ENCODE data around the gene SLC5A5.

DNA sequence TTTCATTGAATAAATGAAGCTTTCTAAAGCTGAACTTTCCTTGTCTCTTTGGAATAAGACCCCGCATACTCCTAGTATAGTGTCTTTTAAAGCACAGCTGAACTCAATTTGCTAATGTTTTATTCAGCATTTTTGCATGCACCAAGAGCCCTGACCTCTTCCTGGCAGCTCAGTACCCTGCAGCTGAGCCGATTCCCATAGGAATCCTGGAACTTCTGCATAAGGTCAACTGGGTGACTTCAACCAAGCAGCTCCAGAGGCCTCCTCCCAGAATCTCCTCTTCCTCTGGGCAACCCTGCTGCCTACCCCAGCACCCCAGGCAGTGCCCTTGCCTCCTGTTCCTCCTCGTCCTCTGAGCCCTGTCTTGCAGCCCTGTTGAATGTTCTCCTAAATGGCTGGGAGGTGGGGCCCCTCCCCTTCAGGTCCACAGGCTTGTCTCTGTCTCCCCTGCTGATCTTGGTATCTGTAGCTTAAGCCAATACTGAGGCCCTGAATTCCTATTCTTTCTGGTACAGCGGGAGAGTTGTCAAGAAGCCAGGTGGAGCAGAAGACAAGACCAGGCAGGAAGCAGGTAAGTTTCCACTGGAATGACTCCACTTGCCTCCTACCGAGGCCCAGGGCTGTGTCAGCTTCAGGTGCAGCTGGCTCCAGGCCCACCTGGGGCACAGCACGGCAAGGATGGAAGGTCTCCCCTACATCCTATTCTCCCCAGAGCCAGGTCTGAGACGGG lies 37.4 kb downstream of the SLC5A5 start:
- TF ChIP-seq, protein P1, sequence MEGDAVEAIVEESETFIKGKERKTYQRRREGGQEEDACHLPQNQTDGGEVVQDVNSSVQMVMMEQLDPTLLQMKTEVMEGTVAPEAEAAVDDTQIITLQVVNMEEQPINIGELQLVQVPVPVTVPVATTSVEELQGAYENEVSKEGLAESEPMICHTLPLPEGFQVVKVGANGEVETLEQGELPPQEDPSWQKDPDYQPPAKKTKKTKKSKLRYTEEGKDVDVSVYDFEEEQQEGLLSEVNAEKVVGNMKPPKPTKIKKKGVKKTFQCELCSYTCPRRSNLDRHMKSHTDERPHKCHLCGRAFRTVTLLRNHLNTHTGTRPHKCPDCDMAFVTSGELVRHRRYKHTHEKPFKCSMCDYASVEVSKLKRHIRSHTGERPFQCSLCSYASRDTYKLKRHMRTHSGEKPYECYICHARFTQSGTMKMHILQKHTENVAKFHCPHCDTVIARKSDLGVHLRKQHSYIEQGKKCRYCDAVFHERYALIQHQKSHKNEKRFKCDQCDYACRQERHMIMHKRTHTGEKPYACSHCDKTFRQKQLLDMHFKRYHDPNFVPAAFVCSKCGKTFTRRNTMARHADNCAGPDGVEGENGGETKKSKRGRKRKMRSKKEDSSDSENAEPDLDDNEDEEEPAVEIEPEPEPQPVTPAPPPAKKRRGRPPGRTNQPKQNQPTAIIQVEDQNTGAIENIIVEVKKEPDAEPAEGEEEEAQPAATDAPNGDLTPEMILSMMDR (IDR thresholded peaks at IDR 0.05): no peak
- no peak for TF ChIP-seq POLR2A (IDR thresholded peaks at IDR 0.05)

All from prostate gland (tissue), 2 donors.